OCI-LY3 (cell line): ENCODE measurements around the gene ZAP70.

Source experiments
- H2AFZ ChIP-seq: fragments of 200-600, 300-600 bp; shearing (Covaris generic); 2 replicates; pipeline ENCODE4 v1.6.0; 2014; ENCODE audit warnings: antibody characterized with exemption, low read depth, low read length
- H3K27ac ChIP-seq: fragments of 200-600, 300-600 bp; sonication (generic); 2 replicates; pipeline ENCODE4 v1.5.1; 2014; ENCODE audit warnings: mild to moderate bottlenecking, low read length, moderate library complexity, mixed read lengths
- H3K27me3 ChIP-seq: fragments of 200-600, 300-600 bp; sonication (generic); 2 replicates; pipeline ENCODE4 v1.6.1; 2014; ENCODE audit warnings: low read depth, low read length, mixed read lengths
- H3K36me3 ChIP-seq: fragments of 200-600, 300-600 bp; sonication (generic); replicated peaks from 2 replicates; pipeline ENCODE3; 2014; ENCODE audit warnings: low read depth, low read length, mixed read lengths
- H3K4me1 ChIP-seq: fragments of 300-600, 200-600 bp; sonication (generic); 2 replicates; pipeline ENCODE4 v1.6.1; 2014; ENCODE audit warnings: low read length, mixed read lengths
- H3K4me2 ChIP-seq: fragments of 200-600, 300-600 bp; sonication (generic); 2 replicates; pipeline ENCODE4 v1.6.1; 2014; ENCODE audit warnings: low read length, mixed read lengths
- H3K4me3 ChIP-seq: fragments of 300-600, 200-600 bp; sonication (generic); 2 replicates; pipeline ENCODE4 v1.5.1; 2014; ENCODE audit warnings: antibody characterized with exemption, mild to moderate bottlenecking, low read length, moderate library complexity
- H3K79me2 ChIP-seq: fragments of 300-600, 200-600 bp; shearing (Covaris generic); 2 replicates; pipeline ENCODE4 v1.6.1; 2014; ENCODE audit warnings: mild to moderate bottlenecking, low read length, mixed read lengths
- H3K9ac ChIP-seq: fragments of 300-600, 200-600 bp; shearing (Covaris generic); 2 replicates; pipeline ENCODE4 v1.6.0; 2014; ENCODE audit warnings: mild to moderate bottlenecking, low read length, moderate library complexity
- H3K9me3 ChIP-seq: fragments of 200-600, 300-600 bp; shearing (Covaris generic); 2 replicates; pipeline ENCODE4 v1.6.1; 2014; ENCODE audit warnings: low read length, mixed read lengths; ENCODE audit not compliant: insufficient read depth
- H4K20me1 ChIP-seq: fragments of 200-600, 300-600 bp; sonication (generic); 2 replicates; pipeline ENCODE4 v1.6.1; 2016; ENCODE audit warnings: low read length, mixed read lengths; ENCODE audit not compliant: insufficient read depth
- CTCF ChIP-seq: fragments of 200-600, 300-600 bp; sonication (generic); IDR thresholded peaks from 2 replicates; pipeline ENCODE4 v1.5.1; 2014; ENCODE audit warnings: antibody characterized with exemption, low read length, low read depth
- EZH2phosphoT487 ChIP-seq: fragments of 200-600 bp; shearing (Covaris generic); IDR thresholded peaks from 2 replicates; pipeline ENCODE4 v1.6.1; 2018; ENCODE audit warnings: antibody characterized with exemption, mixed run types, low read depth

The ZAP70 gene

GRCh38 chr2:97718051-97718882, 4.9 kb downstream of the ZAP70 start:
- no peak overlapping the region for H3K4me3 ChIP-seq
- H3K9me3 ChIP-seq: no peaks in the 10 kb centered on the region
- no peak overlapping the region for H3K4me2 ChIP-seq
- H3K27me3 ChIP-seq: no peaks in the 10 kb centered on the region
- no peak overlapping the region for H2AFZ ChIP-seq
- H3K27ac ChIP-seq: no peak overlapping the region
- no peaks in the 10 kb centered on the region for H3K79me2 ChIP-seq
- H3K9ac ChIP-seq: no peak overlapping the region
- no peaks in the 10 kb centered on the region for H3K4me1 ChIP-seq
- H4K20me1 ChIP-seq: no peaks in the 10 kb centered on the region
- TF ChIP-seq CTCF (no peak), EZH2phosphoT487 (no peak)
- H3K36me3 ChIP-seq: no peaks in the 10 kb centered on the region

GRCh38 chr2:97718942-97719341, 5.6 kb downstream of the ZAP70 start:
- Histone ChIP-seq H3K4me1 (no peaks in the 10 kb centered on the region), H3K79me2 (no peaks in the 10 kb centered on the region), H4K20me1 (no peaks in the 10 kb centered on the region), H3K9me3 (no peaks in the 10 kb centered on the region), H3K36me3 (no peaks in the 10 kb centered on the region), H3K27ac (no peak overlapping the region), H3K27me3 (no peaks in the 10 kb centered on the region), H3K9ac (no peak overlapping the region), H3K4me2 (no peak overlapping the region), H2AFZ (no peak overlapping the region), H3K4me3 (no peak overlapping the region)
- no peak for TF ChIP-seq CTCF
- TF ChIP-seq EZH2phosphoT487: no peak

GRCh38 chr2:97719362-97720155, 6.2 kb downstream of the ZAP70 start:
- H4K20me1 ChIP-seq: no peaks in the 10 kb centered on the region
- no peaks in the 10 kb centered on the region for H3K36me3 ChIP-seq
- TF ChIP-seq EZH2phosphoT487: no peak
- TF ChIP-seq CTCF: no peak
- H3K4me3 ChIP-seq: no peak overlapping the region
- no peak overlapping the region for H3K9ac ChIP-seq
- no peak overlapping the region for H3K4me2 ChIP-seq
- no peaks in the 10 kb centered on the region for H3K9me3 ChIP-seq
- H3K4me1 ChIP-seq: no peaks in the 10 kb centered on the region
- H3K79me2 ChIP-seq: no peaks in the 10 kb centered on the region
- no peak overlapping the region for H3K27ac ChIP-seq
- no peaks in the 10 kb centered on the region for H3K27me3 ChIP-seq
- H2AFZ ChIP-seq: no peak overlapping the region

- Histone ChIP-seq H3K9me3 (no peaks in the 10 kb centered on the region), H3K9ac (no peak overlapping the region), H3K4me2 (no peak overlapping the region), H3K27me3 (no peaks in the 10 kb centered on the region), H3K79me2 (no peaks in the 10 kb centered on the region), H3K4me1 (no peaks in the 10 kb centered on the region), H3K27ac (no peak overlapping the region), H2AFZ (no peak overlapping the region), H3K4me3 (no peak overlapping the region), H3K36me3 (no peaks in the 10 kb centered on the region), H4K20me1 (no peaks in the 10 kb centered on the region)
- TF ChIP-seq EZH2phosphoT487 (no peak), CTCF (no peak)
These were observed 7.4 kb downstream of the ZAP70 start for GRCh38 chr2:97720746-97721145.
